Right lobe of liver (tissue), 6 donors: ENCODE data around the gene NAALADL2. TPM values are rescaled to one million over a fixed set of nuclear protein-coding genes. Genes with fewer than 3 reads are reported as not detected.

Experiments used
- ATAC-seq, 4 donors: fragments of 200-7000 bp; cut with Tn5 transposase; one replicate each; pipeline ENCODE4 v1.9.1; 2020; ENCODE audit warnings: mild to moderate bottlenecking in 4 of 4, moderate library complexity in 4 of 4
- DNase-seq, 3 donors: peaks; one replicate each; pipeline ENCODE4 v3.0.0-alpha.2; 2020
- H3K27ac ChIP-seq, 3 donors: fragments of 200-600 bp; one replicate each; pipeline ENCODE4 v1.8.0; 2022
- H3K27me3 ChIP-seq, 2 donors: fragments of 200-600 bp; one replicate each; pipeline ENCODE4 v1.8.0; 2022
- H3K36me3 ChIP-seq, 4 donors: fragments of 200-600 bp; sonication (generic) in 1 of 4; one replicate each; pipeline versions ENCODE4 v1.5.1 to v1.8.0; 2017 to 2022; ENCODE audit warnings: control low read depth in 1 of 4
- H3K4me1 ChIP-seq, 4 donors: fragments of 200-600 bp; sonication (generic) in 1 of 4; one replicate each; pipeline versions ENCODE4 v1.5.1 to v1.8.0; 2017 to 2022; ENCODE audit warnings: control low read depth in 1 of 4
- H3K4me3 ChIP-seq, 3 donors: fragments of 200-600 bp; one replicate each; pipeline ENCODE4 v1.8.0; 2022
- H3K9me3 ChIP-seq, 4 donors: fragments of 200-600 bp; sonication (generic) in 1 of 4; one replicate each; pipeline versions ENCODE4 v1.5.1 to v1.8.0; 2017 to 2022; ENCODE audit warnings: control low read depth in 1 of 4
- CTCF ChIP-seq, 4 donors: fragments of 200-600 bp in 3 of 4; fragments of 450-650 bp in 1 of 4; IDR thresholded peaks; one replicate each; pipeline versions ENCODE4 v1.5.1 to v1.8.0; 2016 to 2022; ENCODE audit warnings: antibody characterized with exemption in 4 of 4, mild to moderate bottlenecking in 2 of 4
- POLR2A ChIP-seq: fragments of 450-650 bp; IDR thresholded peaks from one replicate; pipeline ENCODE4 v1.6.1; 2017; ENCODE audit warnings: antibody characterized with exemption, mild to moderate bottlenecking
- WGBS: methylation state at CpG from one replicate; pipeline ENCODE4 v1.1.6; 2018; ENCODE audit warnings: low coverage, low lambda C conversion rate; ENCODE audit not compliant: insufficient coverage; ENCODE audit errors: missing lambda C conversion rate; 5-methylcytosine and 5-hydroxymethylcytosine counted together
- intact Hi-C, 2 donors: fragments of 100-400 bp; cut with DNase I; formaldehyde crosslinking; loops; one replicate each; pipeline versions ENCODE4 v1.11.2 to v1.14.1; 2022
- total RNA-seq, 6 experiments: library from RNA; depleted of rRNA in 2 of 6; stranded (reverse); fragments of >200 nt in 2 of 6; fragmentation: NEBNext Ultra II Directional in 3 of 6; extraction: Animal tissue kit (Norgen Biotek cat#: 25700) in 3 of 6; gene quantifications; one replicate each; pipeline versions ENCODE4 v1.1.0 to v1.2.4, GENCODE V29; 2016 to 2023
- donor health status: DM: no; HTN: yes; CAD: no.
- donor health status: DM: no; HTN: no; CAD: no.
- donor health status: DM: no; HTN: no; CAD: no.
- donor health status: DM: no; HTN: yes; CAD: no.
- donor health status: DM: no; HTN: yes; CAD: no.

NAALADL2 gene
- total RNA-seq, 6 experiments from 2014 or later, result 0.86 to 4.9 (median 3.2) TPM

GRCh38 chr3:174958671-174959328, 99.7 kb downstream of the NAALADL2 start:
- Histone ChIP-seq H3K36me3 (no peaks in the 10 kb centered on the region), H3K4me1 (no peaks in the 10 kb centered on the region), H3K4me3 (no peak overlapping the region), H3K9me3 (no peaks in the 10 kb centered on the region), H3K27ac (no peak overlapping the region), H3K27me3 (no peaks in the 10 kb centered on the region)
- TF ChIP-seq CTCF (IDR thresholded peaks at IDR 0.05), result no peak
- TF ChIP-seq POLR2A, result no peak
- no peak for DNase-seq
- intact Hi-C loops, result no loop called here
- WGBS, result 70% methylated on average over 5 of the region's 5 CpGs
- ATAC-seq, result no peak

DNA sequence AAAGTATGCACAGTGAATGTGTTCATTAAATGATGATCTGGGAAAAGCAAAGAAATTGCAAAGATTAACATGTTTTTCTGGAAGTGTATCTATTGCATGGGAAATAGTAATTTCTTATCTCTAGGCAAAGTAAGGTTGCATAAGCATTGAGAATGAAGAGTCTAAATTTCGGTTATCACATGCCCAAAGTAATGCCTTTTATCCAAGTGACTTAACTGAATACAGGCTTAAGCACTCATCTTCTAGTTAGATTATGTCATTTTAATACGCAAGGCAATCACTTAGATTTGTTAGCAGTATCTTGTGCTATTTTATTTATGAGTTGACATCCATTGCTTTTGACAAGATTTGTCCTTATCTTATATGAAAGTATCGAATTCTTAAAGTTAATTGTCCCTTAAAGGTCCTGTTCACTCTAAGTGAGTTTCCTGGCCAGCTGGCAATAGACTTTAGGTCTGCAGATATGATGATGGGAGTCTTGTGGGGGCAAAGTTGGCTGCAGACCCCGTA, 100.5 kb downstream of the NAALADL2 start:
- no peak for ATAC-seq
- no peaks in the 10 kb centered on the region for H3K36me3 ChIP-seq
- DNase-seq, result no peak
- no peak overlapping the region for H3K4me3 ChIP-seq
- H3K4me1 ChIP-seq, result no peaks in the 10 kb centered on the region
- WGBS, result 58% methylated on average over 4 of the region's 4 CpGs
- TF ChIP-seq CTCF (IDR thresholded peaks at IDR 0.05), result no peak
- TF ChIP-seq POLR2A, result no peak
- H3K9me3 ChIP-seq, result no peaks in the 10 kb centered on the region
- no peaks in the 10 kb centered on the region for H3K27me3 ChIP-seq
- intact Hi-C loops, result no loop called here
- H3K27ac ChIP-seq, result no peak overlapping the region

- 86% methylated on average over 1 of the region's 1 CpG for WGBS
- Histone ChIP-seq H3K4me1 (no peaks in the 10 kb centered on the region), H3K27me3 (no peaks in the 10 kb centered on the region), H3K27ac (no peak overlapping the region), H3K4me3 (no peak overlapping the region), H3K9me3 (no peaks in the 10 kb centered on the region), H3K36me3 (no peaks in the 10 kb centered on the region)
- intact Hi-C loops, result no loop called here
- DNase-seq, result no peak
- TF ChIP-seq CTCF (IDR thresholded peaks at IDR 0.05), result no peak
- TF ChIP-seq POLR2A, result no peak
- ATAC-seq, result no peak
These were observed 101.8 kb downstream of the NAALADL2 start for GRCh38 chr3:174960898-174961297.

GRCh38 chr3:174973465-174973864, 114.3 kb downstream of the NAALADL2 start:
- no peak for TF ChIP-seq POLR2A
- no peak for TF ChIP-seq CTCF (IDR thresholded peaks at IDR 0.05)
- no peaks in the 10 kb centered on the region for H3K36me3 ChIP-seq
- no peaks in the 10 kb centered on the region for H3K27me3 ChIP-seq
- no peaks in the 10 kb centered on the region for H3K4me1 ChIP-seq
- WGBS, result 86% methylated on average over 5 of the region's 5 CpGs
- intact Hi-C loops, result no loop called here
- no peaks in the 10 kb centered on the region for H3K9me3 ChIP-seq
- no peak overlapping the region for H3K27ac ChIP-seq
- no peak for ATAC-seq
- DNase-seq, result no peak
- no peak overlapping the region for H3K4me3 ChIP-seq
